ENCODE results near the gene TRMT112.

The TRMT112 gene

GRCh38 chr11:64291752-64292459 is 25.5 kb downstream of the TRMT112 start:
- DNase-seq (ENCODE audit: low read depth) = no peak

GRCh38 chr11:64291262-64291751 is 26.1 kb downstream of the TRMT112 start, which contains the start of gene KCNK4:
Gene KCNK4 (plus strand): TSS chr11:64291302. CDS start chr11:64293019, 1,717 bp downstream.
- DNase-seq (ENCODE audit: low read depth) = no peak

GRCh38 chr11:64290352-64291261 is 26.8 kb downstream of the TRMT112 start:
- no peak for DNase-seq (ENCODE audit: low read depth)

- DNase-seq (ENCODE audit: low read depth) = no peak
Observed at GRCh38 chr11:64289002-64289564, 28.3 kb downstream of the TRMT112 start.

- DNase-seq (ENCODE audit: low read depth) = no peak
Observed at GRCh38 chr11:64288353-64288750, 29.0 kb downstream of the TRMT112 start.

- no peak for DNase-seq (ENCODE audit: low read depth)
Observed at GRCh38 chr11:64287676-64288352, 29.5 kb downstream of the TRMT112 start.

GRCh38 chr11:64286801-64287159 is 30.6 kb downstream of the TRMT112 start:
- DNase-seq (ENCODE audit: low read depth) = no peak

GRCh38 chr11:64285885-64286800 is 31.2 kb downstream of the TRMT112 start:
- no peak for DNase-seq (ENCODE audit: low read depth)

GRCh38 chr11:64284962-64285884 is 32.1 kb downstream of the TRMT112 start, which contains the start of gene GPR137:
Gene GPR137 (plus strand): TSS chr11:64285848. CDS start chr11:64286525, 677 bp downstream.
- DNase-seq (ENCODE audit: low read depth) = peak; percentile 36

GRCh38 chr11:64284048-64284961 is 33.1 kb downstream of the TRMT112 start, which contains the start of gene BAD:
Gene BAD (minus strand): TSS chr11:64284665. CDS start chr11:64284368, 297 bp downstream.
- DNase-seq (ENCODE audit: low read depth) = peak; percentile 68

- DNase-seq (ENCODE audit: low read depth) = no peak
Observed at GRCh38 chr11:64283092-64283491, 34.3 kb downstream of the TRMT112 start.

GRCh38 chr11:64281957-64282770 is 35.2 kb downstream of the TRMT112 start:
- DNase-seq (ENCODE audit: low read depth) = no peak

- no peak for DNase-seq (ENCODE audit: low read depth)
Observed at GRCh38 chr11:64278576-64279190, 38.7 kb downstream of the TRMT112 start.

- no peak for DNase-seq (ENCODE audit: low read depth)
Observed at GRCh38 chr11:64276653-64277431, 40.5 kb downstream of the TRMT112 start.

GRCh38 chr11:64275841-64276240 is 41.5 kb downstream of the TRMT112 start:
- no peak for DNase-seq (ENCODE audit: low read depth)

Data from HS-5 (cell line).